ENCODE data around the gene GET4. TPM values are rescaled to one million over a fixed set of nuclear protein-coding genes. Genes with fewer than 3 reads are reported as not detected.

The GET4 gene
- total RNA-seq, 1 experiment from 2014 or later: 36.1 TPM

DNA sequence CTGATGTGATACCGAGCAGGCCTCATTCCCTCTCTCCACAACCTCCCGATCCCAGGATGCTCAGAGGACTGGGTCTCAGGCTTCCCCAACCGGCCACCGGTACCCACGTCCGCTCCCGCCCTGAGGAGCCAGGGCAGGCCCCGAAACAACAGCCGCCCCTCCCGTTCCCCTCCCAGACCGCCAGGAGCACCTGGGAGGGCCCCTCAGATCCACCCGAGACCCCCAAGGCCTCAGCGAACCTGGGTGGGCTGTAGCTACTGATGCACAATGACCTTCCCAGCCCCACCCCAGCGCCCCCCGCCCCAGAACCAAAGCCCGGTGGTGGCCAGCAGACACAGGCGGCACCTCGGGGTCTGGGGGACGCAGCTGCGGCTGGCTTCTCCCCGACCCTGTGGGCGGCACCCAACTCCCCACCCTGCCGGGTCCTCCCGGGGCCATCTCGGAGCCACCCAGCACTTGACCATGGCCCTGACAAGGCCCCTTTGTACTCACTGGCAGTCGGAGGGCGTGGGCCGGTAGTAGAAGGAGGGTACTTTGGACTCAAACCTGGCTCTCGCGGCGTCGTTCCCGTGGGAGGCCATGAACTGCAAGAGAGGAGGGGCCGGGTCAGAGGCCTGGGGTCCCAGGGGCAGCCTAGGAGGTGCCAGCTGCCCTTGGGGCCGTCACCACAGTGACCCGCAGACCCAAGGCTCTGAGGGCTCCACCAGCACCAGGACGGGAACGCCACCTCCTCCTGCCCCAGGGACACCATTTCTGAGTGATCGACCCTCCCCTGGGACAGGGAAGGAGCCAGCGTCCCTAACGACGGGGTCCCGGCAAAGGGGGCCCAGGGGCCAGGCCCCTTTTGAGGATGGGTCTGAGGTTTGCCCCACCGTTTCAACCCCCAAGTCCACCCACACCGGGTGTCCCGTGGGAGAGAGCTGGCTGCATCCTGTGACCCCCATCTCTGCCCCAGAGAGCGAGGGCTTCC lies 50.0 kb downstream of the GET4 start:
- no peak overlapping the region for H3K27ac ChIP-seq
- no peaks in the 10 kb centered on the region for H3K36me3 ChIP-seq
- H3K9me3 ChIP-seq (replicated peaks): no peaks in the 10 kb centered on the region
- H3K27me3 ChIP-seq (replicated peaks): no peaks in the 10 kb centered on the region
- DNase-seq (ENCODE audit: low read depth in 1 of 2, low spot score in 2 of 2): peak in 1 of 2 experiments; percentile 43
- no peak overlapping the region for H3K4me3 ChIP-seq
- peaks cover 12% of the 10 kb centered on the region for H3K4me1 ChIP-seq (replicated peaks)

DNA sequence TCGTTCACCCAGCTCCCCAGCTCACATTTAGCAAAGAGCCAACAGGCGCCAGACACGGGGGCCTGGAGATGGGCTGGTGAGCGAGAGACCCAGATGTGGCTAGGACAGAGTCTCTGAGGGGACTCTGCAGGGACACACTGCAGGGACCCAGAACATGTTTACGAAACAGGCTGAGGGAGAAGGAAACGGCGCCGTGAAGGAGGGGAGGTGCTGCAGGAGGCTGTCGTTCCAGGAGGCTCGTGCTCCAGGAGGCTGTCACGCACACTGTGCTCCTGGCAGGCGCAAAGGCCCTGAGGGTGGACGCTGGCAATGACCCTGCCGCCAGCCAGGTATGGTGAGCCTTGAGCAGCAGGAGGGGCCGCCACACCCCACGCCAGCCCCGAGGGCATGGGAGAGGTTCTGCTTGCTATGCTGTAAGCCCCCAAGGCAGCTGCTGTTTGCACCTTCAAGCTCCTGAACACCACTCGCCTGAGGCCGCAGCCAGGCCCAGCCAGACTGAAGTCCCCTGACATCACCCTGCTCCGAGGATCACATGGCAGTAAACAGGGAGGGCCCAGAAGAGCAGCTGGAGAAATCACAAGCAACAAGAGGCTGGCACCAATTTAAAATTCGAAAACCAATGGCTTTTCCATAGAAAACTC lies 50.8 kb downstream of the GET4 start:
- Histone ChIP-seq H3K9me3 (replicated peaks) (no peaks in the 10 kb centered on the region), H3K27ac (no peak overlapping the region), H3K36me3 (no peaks in the 10 kb centered on the region), H3K27me3 (replicated peaks) (no peaks in the 10 kb centered on the region), H3K4me1 (replicated peaks) (peaks cover 12% of the 10 kb centered on the region), H3K4me3 (no peak overlapping the region)
- DNase-seq (ENCODE audit: low read depth in 1 of 2, low spot score in 2 of 2): peak in 1 of 2 experiments; percentile 38

- H3K27me3 ChIP-seq (replicated peaks): no peaks in the 10 kb centered on the region
- H3K9me3 ChIP-seq (replicated peaks): no peaks in the 10 kb centered on the region
- H3K4me3 ChIP-seq: no peak overlapping the region
- 0 out of 2 replicates have a peak, but pooled peaks cover 3% of the 10 kb centered on the region for H3K4me1 ChIP-seq (replicated peaks)
- no peaks in the 10 kb centered on the region for H3K36me3 ChIP-seq
- H3K27ac ChIP-seq: no peak overlapping the region
- DNase-seq (ENCODE audit: low read depth in 1 of 2, low spot score in 2 of 2): no peak
These were observed 53.0 kb downstream of the GET4 start for GRCh38 chr7:929311-929711.

DNA sequence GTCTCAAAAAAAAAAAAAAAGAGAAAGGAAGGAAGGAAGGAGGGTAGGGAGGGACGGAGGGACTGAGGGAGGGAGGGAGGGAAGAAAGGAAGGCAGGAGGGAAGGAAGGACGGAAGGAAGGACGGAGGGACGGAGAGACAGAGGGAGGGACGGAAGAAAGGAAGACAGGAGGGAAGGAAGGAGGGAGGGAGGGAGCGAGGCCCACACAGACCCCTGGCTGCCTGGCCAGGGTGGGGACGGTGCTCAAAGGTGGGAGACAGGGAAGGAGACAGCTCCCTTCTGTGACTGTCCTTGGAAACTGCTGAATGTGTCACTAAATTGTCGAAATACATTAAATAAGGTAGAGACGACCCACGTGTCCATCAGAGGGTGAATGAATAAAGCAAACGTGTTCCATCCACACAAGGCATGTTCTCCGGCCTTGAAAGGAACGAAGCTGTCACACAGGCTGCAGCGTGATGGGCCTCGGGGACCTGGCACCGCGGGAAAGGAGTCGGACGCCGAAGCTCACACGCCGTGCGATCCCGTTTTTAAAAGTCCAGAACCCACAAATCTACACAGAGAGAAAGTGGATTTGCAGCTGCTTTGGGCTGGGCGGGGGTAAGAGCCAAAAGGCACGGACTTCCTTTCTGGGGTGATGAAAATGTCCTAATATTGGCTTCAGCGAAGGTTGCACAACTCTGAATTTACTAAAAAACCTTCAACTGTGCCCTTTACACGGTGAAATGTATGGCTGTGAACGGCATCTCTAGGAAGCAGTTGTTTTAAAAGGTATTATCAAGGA lies 54.8 kb downstream of the GET4 start:
- H3K4me3 ChIP-seq: no peak overlapping the region
- H3K27ac ChIP-seq: no peak overlapping the region
- no peaks in the 10 kb centered on the region for H3K9me3 ChIP-seq (replicated peaks)
- H3K36me3 ChIP-seq: no peaks in the 10 kb centered on the region
- 0 out of 2 replicates have a peak, but pooled peaks cover 3% of the 10 kb centered on the region for H3K4me1 ChIP-seq (replicated peaks)
- no peaks in the 10 kb centered on the region for H3K27me3 ChIP-seq (replicated peaks)
- no peak for DNase-seq (ENCODE audit: low read depth in 1 of 2, low spot score in 2 of 2)

- Histone ChIP-seq H3K36me3 (no peaks in the 10 kb centered on the region), H3K27me3 (replicated peaks) (no peaks in the 10 kb centered on the region), H3K4me3 (no peak overlapping the region), H3K4me1 (replicated peaks) (0 out of 2 replicates have a peak, but pooled peaks cover 3% of the 10 kb centered on the region), H3K9me3 (replicated peaks) (no peaks in the 10 kb centered on the region), H3K27ac (no peak overlapping the region)
- DNase-seq (ENCODE audit: low read depth in 1 of 2, low spot score in 2 of 2): no peak
These were observed 55.7 kb downstream of the GET4 start for GRCh38 chr7:931871-932650.

DNA sequence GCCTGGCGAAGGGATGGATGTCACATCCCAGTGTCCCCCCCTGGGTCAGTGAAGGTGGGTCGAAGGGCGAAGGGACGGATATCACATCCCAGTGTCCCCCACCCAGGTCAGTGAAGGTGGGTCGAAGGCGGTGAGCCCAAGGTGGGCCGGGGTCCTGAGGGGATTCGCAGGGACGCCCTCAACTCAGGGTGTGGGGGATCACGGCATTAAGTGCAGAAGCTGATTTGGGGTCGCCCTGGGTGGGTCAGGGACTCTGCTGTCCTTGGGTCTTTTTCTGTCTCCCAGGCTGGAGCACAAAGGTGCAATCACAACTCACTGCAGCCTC lies 56.3 kb downstream of the GET4 start:
- no peak overlapping the region for H3K4me3 ChIP-seq
- H3K4me1 ChIP-seq (replicated peaks): 0 out of 2 replicates have a peak, but pooled peaks cover 3% of the 10 kb centered on the region
- no peak overlapping the region for H3K27ac ChIP-seq
- DNase-seq (ENCODE audit: low read depth in 1 of 2, low spot score in 2 of 2): no peak
- no peaks in the 10 kb centered on the region for H3K27me3 ChIP-seq (replicated peaks)
- no peaks in the 10 kb centered on the region for H3K36me3 ChIP-seq
- no peaks in the 10 kb centered on the region for H3K9me3 ChIP-seq (replicated peaks)

GRCh38 chr7:934469-935163 lies 58.3 kb downstream of the GET4 start:
- no peaks in the 10 kb centered on the region for H3K4me1 ChIP-seq (replicated peaks)

DNA sequence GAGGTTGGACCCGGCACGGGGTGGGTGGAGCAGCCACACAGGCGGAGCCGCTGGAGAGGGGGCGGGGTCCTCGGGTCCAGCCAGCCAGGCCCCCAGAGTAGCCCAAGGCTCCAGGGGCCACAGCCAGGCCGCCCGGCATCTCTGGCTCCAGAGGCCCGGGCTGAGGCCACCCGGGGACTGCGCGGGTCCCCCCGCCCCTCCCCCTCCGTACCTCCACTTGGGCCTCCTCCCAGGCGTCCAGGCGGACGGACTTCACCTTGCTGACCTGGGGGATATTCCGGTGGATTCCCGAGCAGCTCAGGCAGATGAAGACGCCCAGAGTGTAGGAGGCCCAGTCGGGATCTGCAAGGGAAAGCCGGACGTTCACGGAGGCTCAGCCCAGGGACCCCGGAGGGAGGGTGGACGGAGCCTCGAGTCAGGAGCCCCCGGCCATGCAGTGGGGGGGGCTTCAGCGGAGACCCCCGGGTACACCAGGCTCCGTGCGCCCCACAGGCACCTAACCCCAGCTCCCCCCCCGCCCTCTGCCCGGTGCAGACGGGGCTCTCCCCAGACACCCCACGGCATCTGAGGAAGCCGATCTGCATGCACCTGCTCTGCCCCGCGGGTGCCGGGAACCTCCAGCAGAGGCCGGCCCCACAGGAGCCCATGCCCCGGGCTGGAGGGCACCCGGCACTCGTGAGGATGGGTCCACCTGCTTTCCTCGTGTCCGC lies 59.0 kb downstream of the GET4 start:
- DNase-seq (ENCODE audit: low read depth in 1 of 2, low spot score in 2 of 2): no peak
- H3K4me3 ChIP-seq: no peak overlapping the region
- H3K27me3 ChIP-seq (replicated peaks): no peaks in the 10 kb centered on the region
- no peaks in the 10 kb centered on the region for H3K36me3 ChIP-seq
- no peak overlapping the region for H3K27ac ChIP-seq
- no peaks in the 10 kb centered on the region for H3K9me3 ChIP-seq (replicated peaks)
- H3K4me1 ChIP-seq (replicated peaks): no peaks in the 10 kb centered on the region

More at GRCh38 chr7:934469-935163, 58.3 kb downstream of the GET4 start:
- Histone ChIP-seq H3K36me3 (no peaks in the 10 kb centered on the region), H3K27ac (no peak overlapping the region), H3K9me3 (replicated peaks) (no peaks in the 10 kb centered on the region), H3K4me3 (no peak overlapping the region), H3K27me3 (replicated peaks) (no peaks in the 10 kb centered on the region)
- DNase-seq (ENCODE audit: low read depth in 1 of 2, low spot score in 2 of 2): no peak

- no peaks in the 10 kb centered on the region for H3K36me3 ChIP-seq
- no peak overlapping the region for H3K27ac ChIP-seq
- H3K27me3 ChIP-seq (replicated peaks): no peaks in the 10 kb centered on the region
- no peak overlapping the region for H3K4me3 ChIP-seq
- DNase-seq (ENCODE audit: low read depth in 1 of 2, low spot score in 2 of 2): no peak
- no peaks in the 10 kb centered on the region for H3K9me3 ChIP-seq (replicated peaks)
- H3K4me1 ChIP-seq (replicated peaks): no peaks in the 10 kb centered on the region
These were observed 59.6 kb downstream of the GET4 start for GRCh38 chr7:935874-936385.

DNA sequence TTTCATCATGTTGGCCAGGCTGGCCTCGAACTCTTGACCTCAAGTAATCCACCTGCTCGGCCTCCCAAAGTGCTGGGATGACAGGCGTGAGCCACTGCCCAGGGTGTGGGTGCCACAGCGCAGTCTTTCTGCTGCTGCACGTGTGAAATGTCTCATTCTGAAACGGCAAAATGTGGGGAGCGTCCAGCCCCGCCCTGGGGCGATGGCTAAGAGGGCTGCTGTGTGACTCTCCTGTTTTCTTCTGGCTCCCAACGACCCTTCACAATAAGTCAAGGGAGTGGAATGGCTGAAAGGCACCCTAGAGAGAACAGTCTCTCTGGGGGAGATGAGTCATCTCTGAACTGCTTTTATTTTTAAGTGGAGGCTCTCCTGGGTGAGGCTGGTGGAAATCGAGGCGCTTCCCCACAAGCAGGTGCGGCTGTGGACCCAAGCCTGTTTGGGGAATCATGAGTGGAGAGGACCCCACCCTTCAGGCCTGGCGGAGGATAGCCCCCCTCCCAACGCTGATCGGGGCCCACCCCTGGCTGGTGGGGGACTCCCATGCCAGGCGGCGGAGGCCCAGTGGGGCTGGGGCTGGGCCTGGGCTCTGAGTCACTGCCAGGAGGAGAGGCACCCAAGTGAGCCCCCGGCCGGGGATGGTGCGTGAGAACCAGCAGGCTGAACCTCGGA lies 60.2 kb downstream of the GET4 start:
- H3K4me3 ChIP-seq: no peak overlapping the region
- H3K27ac ChIP-seq: no peak overlapping the region
- no peaks in the 10 kb centered on the region for H3K36me3 ChIP-seq
- DNase-seq (ENCODE audit: low read depth in 1 of 2, low spot score in 2 of 2): no peak
- no peaks in the 10 kb centered on the region for H3K9me3 ChIP-seq (replicated peaks)
- H3K4me1 ChIP-seq (replicated peaks): no peaks in the 10 kb centered on the region
- peaks cover 2% of the 10 kb centered on the region; the same call in 1 of the 2 replicates for H3K27me3 ChIP-seq (replicated peaks)

- Histone ChIP-seq H3K4me3 (no peak overlapping the region), H3K4me1 (replicated peaks) (no peaks in the 10 kb centered on the region), H3K27ac (no peak overlapping the region), H3K36me3 (no peaks in the 10 kb centered on the region), H3K27me3 (replicated peaks) (peaks cover 7% of the 10 kb centered on the region; the same call in 1 of the 2 replicates), H3K9me3 (replicated peaks) (no peaks in the 10 kb centered on the region)
- DNase-seq (ENCODE audit: low read depth in 1 of 2, low spot score in 2 of 2): no peak
These were observed 61.6 kb downstream of the GET4 start for GRCh38 chr7:937856-938484.

Measured in SJSA1 (cell line).